Measurements from ENCODE around the gene SLC22A12.

GRCh38 chr11:64581057-64581523 lies 9.9 kb upstream of the SLC22A12 start:
- TF ChIP-seq CTCF (IDR thresholded peaks at IDR 0.05) (no peak), POLR2A (IDR thresholded peaks at IDR 0.05) (no peak)
